GM12878 (cell line): ENCODE measurements around the gene ZNF816. TPM values are rescaled to one million over a fixed set of nuclear protein-coding genes. Genes with fewer than 3 reads are reported as not detected.

Experiments used
- BRCA1 ChIP-seq: IDR thresholded peaks from 2 replicates; pipeline ENCODE4 v1.6.1; 2011; ENCODE audit warnings: low read depth, low read length, improper control_type of control experiment
- CHD2 ChIP-seq: IDR thresholded peaks from 2 replicates; pipeline ENCODE4 v1.6.1; 2011; ENCODE audit warnings: low read depth, low read length, improper control_type of control experiment, borderline replicate concordance
- E4F1 ChIP-seq: fragments of 450-650 bp; IDR thresholded peaks from 2 replicates; pipeline ENCODE4 v1.6.1; 2018; ENCODE audit warnings: borderline replicate concordance, mild to moderate bottlenecking; ENCODE audit not compliant: partially characterized antibody
- EED ChIP-seq: sonication (generic); IDR thresholded peaks from 2 replicates; pipeline ENCODE4 v1.6.1; 2016; ENCODE audit warnings: antibody characterized with exemption, low read depth
- ELK1 ChIP-seq: IDR thresholded peaks from 2 replicates; pipeline ENCODE4 v1.6.1; 2012; ENCODE audit warnings: low read depth, low read length, improper control_type of control experiment
- EP300 ChIP-seq, 2 experiments: fragments of 150-350 bp in 1 of 2; IDR thresholded peaks; 2 replicates each; pipeline ENCODE4 v1.6.1; 2011 to 2012; ENCODE audit warnings: low read depth in 2 of 2, low read length in 2 of 2, borderline replicate concordance in 1 of 2, improper control_type of control experiment in 1 of 2, inconsistent platforms in 1 of 2; ENCODE audit not compliant: control insufficient read depth in 1 of 2
- HSF1 ChIP-seq: fragments of 150-350 bp; IDR thresholded peaks from 2 replicates; pipeline ENCODE4 v1.6.1; 2014; ENCODE audit warnings: mild to moderate bottlenecking, low read depth, low read length
- IKZF2 ChIP-seq, 2 experiments: fragments of 450-650 bp; IDR thresholded peaks; 2 replicates each; pipeline ENCODE4 v1.6.1; 2017; ENCODE audit warnings: mild to moderate bottlenecking in 2 of 2, moderate library complexity in 2 of 2
- LARP7 ChIP-seq: fragments of 450-650 bp; IDR thresholded peaks from 2 replicates; pipeline ENCODE4 v1.6.1; 2017; ENCODE audit warnings: mild to moderate bottlenecking
- NFXL1 ChIP-seq: fragments of 450-650 bp; IDR thresholded peaks from 2 replicates; pipeline ENCODE4 v1.6.1; 2017; ENCODE audit warnings: antibody characterized with exemption, mild to moderate bottlenecking, borderline replicate concordance
- NR2C2 ChIP-seq: IDR thresholded peaks from 2 replicates; pipeline ENCODE4 v1.6.1; 2011; ENCODE audit warnings: borderline replicate concordance, low read depth; ENCODE audit not compliant: control insufficient read depth, insufficient read length
- PAX5 ChIP-seq: IDR thresholded peaks from 2 replicates; pipeline ENCODE4 v1.6.1; 2011; ENCODE audit warnings: low read depth, low read length, borderline replicate concordance
- PKNOX1 ChIP-seq: fragments of 450-650 bp; IDR thresholded peaks from 2 replicates; pipeline ENCODE4 v1.6.1; 2016; ENCODE audit warnings: mild to moderate bottlenecking
- POU2F2 ChIP-seq: IDR thresholded peaks from 3 replicates; pipeline ENCODE4 v1.6.1; 2011; ENCODE audit warnings: low read depth, mild to moderate bottlenecking, low read length, borderline replicate concordance
- RBBP5 ChIP-seq: fragments of 200-600 bp; sonication (generic); conservative IDR thresholded peaks from 2 replicates; pipeline ENCODE4 v1.6.1; 2016
- RCOR1 ChIP-seq: conservative IDR thresholded peaks from 2 replicates; pipeline ENCODE4 v1.6.1; 2012; ENCODE audit warnings: low read depth, low read length, improper control_type of control experiment
- YBX1 ChIP-seq: fragments of 450-650 bp; IDR thresholded peaks from 2 replicates; pipeline ENCODE4 v1.6.1; 2016; ENCODE audit warnings: antibody characterized with exemption
- ZBTB40 ChIP-seq: fragments of 450-650 bp; IDR thresholded peaks from 2 replicates; pipeline ENCODE4 v1.6.1; 2016; ENCODE audit warnings: mild to moderate bottlenecking, moderate library complexity, borderline replicate concordance
- ZSCAN29 ChIP-seq: fragments of 450-650 bp; IDR thresholded peaks from 2 replicates; pipeline ENCODE4 v1.6.1; 2017; ENCODE audit warnings: mild to moderate bottlenecking, moderate library complexity
- polyA plus RNA-seq, 11 experiments: library from polyadenylated mRNA; depleted of rRNA in 4 of 11; unstranded in 6 of 11; stranded (reverse) in 5 of 11; fragments of >200 nt; fragmentation: Nextera tagmentation in 4 of 11; fragmentation: Illumina TruSeq in 1 of 11; extraction: Ambion mirVana in 4 of 11; extraction: Trizol in 1 of 11; gene quantifications; 1 replicate in 1 of 11; 2 replicates in 10 of 11; pipeline versions ENCODE4 v1.2.1 to v1.2.3, GENCODE V29; 2011 to 2016; ENCODE audit warnings: inconsistent platforms in 2 of 11, missing spikeins in 2 of 11, low read depth in 1 of 11
- total RNA-seq, 4 experiments: library from RNA; depleted of rRNA in 3 of 4; stranded (reverse); fragments of >200 nt in 3 of 4; fragmentation: Illumina TruSeq in 1 of 4; extraction: Trizol in 1 of 4; gene quantifications; 2 replicates each; pipeline versions ENCODE4 v1.2.1 to v1.2.3, GENCODE V29; 2013 to 2021

The ZNF816 gene
- total and polyA plus RNA-seq, 10 of the 15 experiments (the other 5 are each of a cell fraction or from before 2014, with no cell fraction given) = 4.0 to 15.6 (median 7.5) TPM

GRCh38 chr19:52962394-52963246, at the start of gene ZNF816 (continued):
- TF ChIP-seq EP300 (IDR thresholded peaks at IDR 0.05; ENCODE audit: borderline replicate concordance in 1 of 2, control insufficient read depth in 1 of 2, low read depth in 2 of 2, low read length in 2 of 2) (no peak), NR2C2 (no peak), IKZF2 (IDR thresholded peaks at IDR 0.05) (no peak), RBBP5 (no peak), ELK1 (peak; percentile 50; the same call in 1 of the 2 replicates), LARP7 (peak; percentile 74), NFXL1 (no peak), E4F1 (peak; percentile 74), CHD2 (peak; percentile 55; the same call in 1 of the 2 replicates), YBX1 (no peak), ZSCAN29 (no peak), ZBTB40 (peak; percentile 75; the same call in 1 of the 2 replicates), PAX5 (no peak), PKNOX1 (no peak), EED (peak; percentile 49; the same call in 1 of the 2 replicates), RCOR1 (no peak), BRCA1 (no peak), HSF1 (no peak), POU2F2 (peak; percentile 37; the same call in 1 of the 3 replicates)
